HEK293T (cell line): ENCODE data around the gene TTC7B.

Experiments
- CTCF ChIA-PET: fragments of 350-600 bp; formaldehyde crosslinking; extraction: SDS; loops from one replicate; lab custom pipeline; 2021; ENCODE audit warnings: antibody characterized with exemption, inconsistent platforms; lab: Yijun Ruan, JAX
- POLR2A ChIA-PET: fragments of 350-600 bp; formaldehyde crosslinking; extraction: SDS; loops from one replicate; lab custom pipeline; 2020; ENCODE audit warnings: antibody characterized with exemption, inconsistent platforms; lab: Yijun Ruan, JAX
- DNase-seq: peaks from one replicate; pipeline ENCODE4 v3.0.0; 2012; ENCODE audit warnings: mixed read lengths; ENCODE audit errors: extremely low spot score
- ARNT ChIP-seq: fragments of 450-650 bp; IDR thresholded peaks from 2 replicates; pipeline ENCODE4 v1.6.1; 2017; ENCODE audit warnings: mild to moderate bottlenecking
- BHLHE40 ChIP-seq: fragments of 450-650 bp; IDR thresholded peaks from 2 replicates; pipeline ENCODE4 v1.6.1; 2016; ENCODE audit warnings: mild to moderate bottlenecking, moderate library complexity, borderline replicate concordance
- CTBP1 ChIP-seq: fragments of 450-650 bp; IDR thresholded peaks from 2 replicates; pipeline ENCODE4 v1.6.1; 2016; ENCODE audit warnings: borderline replicate concordance
- ELF4 ChIP-seq: fragments of 450-650 bp; IDR thresholded peaks from 2 replicates; pipeline ENCODE4 v1.6.1; 2017; ENCODE audit warnings: antibody characterized with exemption
- FOXA1 ChIP-seq: fragments of 450-650 bp; IDR thresholded peaks from 2 replicates; pipeline ENCODE4 v1.6.1; 2016; ENCODE audit warnings: mild to moderate bottlenecking
- FOXK2 ChIP-seq: fragments of 450-650 bp; IDR thresholded peaks from 2 replicates; pipeline ENCODE4 v1.6.1; 2016; ENCODE audit warnings: mild to moderate bottlenecking
- FOXM1 ChIP-seq: fragments of 450-650 bp; IDR thresholded peaks from 2 replicates; pipeline ENCODE4 v1.6.1; 2017; ENCODE audit warnings: mild to moderate bottlenecking, borderline replicate concordance
- HDGF ChIP-seq: fragments of 450-650 bp; IDR thresholded peaks from 2 replicates; pipeline ENCODE4 v1.6.1; 2017; ENCODE audit warnings: antibody characterized with exemption, borderline replicate concordance
- L3MBTL2 ChIP-seq: fragments of 450-650 bp; conservative IDR thresholded peaks from 2 replicates; pipeline ENCODE4 v1.6.1; 2016; ENCODE audit warnings: mild to moderate bottlenecking
- LEF1 ChIP-seq: fragments of 450-650 bp; IDR thresholded peaks from 2 replicates; pipeline ENCODE4 v1.6.1; 2017; ENCODE audit warnings: mild to moderate bottlenecking, borderline replicate concordance
- NFRKB ChIP-seq: fragments of 450-650 bp; IDR thresholded peaks from 2 replicates; pipeline ENCODE4 v1.6.1; 2016; ENCODE audit warnings: mild to moderate bottlenecking, moderate library complexity
- PKNOX1 ChIP-seq: fragments of 450-650 bp; IDR thresholded peaks from 2 replicates; pipeline ENCODE4 v1.6.1; 2016
- SP1 ChIP-seq: fragments of 450-650 bp; IDR thresholded peaks from 2 replicates; pipeline ENCODE4 v1.6.1; 2017
- SUZ12 ChIP-seq: fragments of 450-650 bp; IDR thresholded peaks from 2 replicates; pipeline ENCODE4 v1.6.1; 2016; ENCODE audit warnings: mild to moderate bottlenecking
- TARDBP ChIP-seq: fragments of 450-650 bp; IDR thresholded peaks from 2 replicates; pipeline ENCODE4 v1.6.1; 2016
- ZNF384 ChIP-seq: fragments of 450-650 bp; IDR thresholded peaks from 2 replicates; pipeline ENCODE4 v1.6.1; 2016

TTC7B gene

GRCh38 chr14:90508536-90509254 is 307.5 kb downstream of the TTC7B start:
- no peak for DNase-seq
- TF ChIP-seq PKNOX1, result no peak
- TF ChIP-seq FOXK2, result no peak
- no peak for TF ChIP-seq HDGF
- no peak for TF ChIP-seq L3MBTL2
- no peak for TF ChIP-seq ARNT
- no peak for TF ChIP-seq FOXA1
- no peak for TF ChIP-seq NFRKB
- no peak for TF ChIP-seq SUZ12
- TF ChIP-seq ELF4, result no peak
- no peak for TF ChIP-seq FOXM1
- no peak for TF ChIP-seq ZNF384
- CTCF ChIA-PET, result no interaction called here
- POLR2A ChIA-PET, result no interaction called here

GRCh38 chr14:90508036-90508435 is 308.2 kb downstream of the TTC7B start:
- CTCF ChIA-PET, result no interaction called here
- POLR2A ChIA-PET, result no interaction called here
- DNase-seq, result no peak
- TF ChIP-seq PKNOX1 (no peak), NFRKB (no peak), SUZ12 (no peak), FOXA1 (no peak), FOXK2 (no peak), L3MBTL2 (no peak), SP1 (no peak), ELF4 (no peak), ARNT (no peak), BHLHE40 (no peak), HDGF (no peak), TARDBP (no peak), LEF1 (no peak), FOXM1 (no peak), CTBP1 (no peak), ZNF384 (no peak)

GRCh38 chr14:90507428-90507827 is 308.8 kb downstream of the TTC7B start:
- TF ChIP-seq SP1, result no peak
- no peak for TF ChIP-seq ELF4
- CTCF ChIA-PET, result no interaction called here
- POLR2A ChIA-PET, result no interaction called here
- no peak for DNase-seq

- ChIA-PET POLR2A (no interaction called here), CTCF (no interaction called here)
- DNase-seq, result no peak
- TF ChIP-seq HDGF (no peak), LEF1 (no peak), PKNOX1 (no peak), SP1 (no peak), SUZ12 (no peak), CTBP1 (no peak), ZNF384 (no peak), L3MBTL2 (no peak), FOXM1 (no peak), FOXK2 (no peak), TARDBP (no peak)
Measured at GRCh38 chr14:90506748-90507147, 309.5 kb downstream of the TTC7B start.

- ChIA-PET CTCF (no interaction called here), POLR2A (no interaction called here)
- TF ChIP-seq LEF1, result no peak
- TF ChIP-seq ELF4, result no peak
- no peak for TF ChIP-seq CTBP1
- TF ChIP-seq SUZ12, result no peak
- TF ChIP-seq NFRKB, result no peak
- TF ChIP-seq HDGF, result no peak
- TF ChIP-seq FOXA1, result no peak
- TF ChIP-seq FOXK2, result no peak
- no peak for TF ChIP-seq ARNT
- TF ChIP-seq BHLHE40, result no peak
- no peak for TF ChIP-seq PKNOX1
- no peak for TF ChIP-seq FOXM1
- no peak for TF ChIP-seq ZNF384
- no peak for TF ChIP-seq TARDBP
- no peak for TF ChIP-seq SP1
- TF ChIP-seq L3MBTL2, result no peak
- DNase-seq, result no peak
Measured at GRCh38 chr14:90505531-90505930, 310.7 kb downstream of the TTC7B start.

GRCh38 chr14:90504643-90505042 is 311.6 kb downstream of the TTC7B start:
- no peak for TF ChIP-seq TARDBP
- no peak for TF ChIP-seq FOXA1
- TF ChIP-seq HDGF, result no peak
- no peak for TF ChIP-seq L3MBTL2
- no peak for TF ChIP-seq ELF4
- no peak for TF ChIP-seq PKNOX1
- no peak for TF ChIP-seq LEF1
- no peak for TF ChIP-seq SUZ12
- no peak for TF ChIP-seq NFRKB
- no peak for TF ChIP-seq SP1
- TF ChIP-seq BHLHE40, result no peak
- TF ChIP-seq CTBP1, result no peak
- no peak for TF ChIP-seq ZNF384
- TF ChIP-seq FOXM1, result no peak
- no peak for TF ChIP-seq ARNT
- no peak for TF ChIP-seq FOXK2
- ChIA-PET POLR2A (no interaction called here), CTCF (no interaction called here)
- no peak for DNase-seq
